ENCODE results near the gene REXO5.

- TF ChIP-seq CTCF (IDR thresholded peaks at IDR 0.05) (no peak), ZFX (IDR thresholded peaks at IDR 0.05; ENCODE audit: borderline replicate concordance) (no peak)
These were observed 52.9 kb downstream of the REXO5 start for GRCh38 chr16:20859229-20859628.

All from 22Rv1 (cell line).